CD4-positive, alpha-beta T cell treated with Interleukin-2 at 100 ng/mL for 4 hours (primary cell): Measurements from ENCODE around the gene SAMMSON.

Experiments
- DNase-seq: peaks from one replicate; pipeline ENCODE4 v3.0.0-alpha.2; 2020; ENCODE audit warnings: low spot score

Gene SAMMSON

GRCh38 chr3:70011582-70011981 lies 12.0 kb downstream of the SAMMSON start:
- DNase-seq = no peak

GRCh38 chr3:70020906-70021660 lies 21.6 kb downstream of the SAMMSON start:
- no peak for DNase-seq

- no peak for DNase-seq
Measured at GRCh38 chr3:70028361-70028760, 28.8 kb downstream of the SAMMSON start.

GRCh38 chr3:70038693-70039092 lies 39.2 kb downstream of the SAMMSON start:
- DNase-seq = no peak

- no peak for DNase-seq
Measured at GRCh38 chr3:70040386-70040785, 40.9 kb downstream of the SAMMSON start.

DNA sequence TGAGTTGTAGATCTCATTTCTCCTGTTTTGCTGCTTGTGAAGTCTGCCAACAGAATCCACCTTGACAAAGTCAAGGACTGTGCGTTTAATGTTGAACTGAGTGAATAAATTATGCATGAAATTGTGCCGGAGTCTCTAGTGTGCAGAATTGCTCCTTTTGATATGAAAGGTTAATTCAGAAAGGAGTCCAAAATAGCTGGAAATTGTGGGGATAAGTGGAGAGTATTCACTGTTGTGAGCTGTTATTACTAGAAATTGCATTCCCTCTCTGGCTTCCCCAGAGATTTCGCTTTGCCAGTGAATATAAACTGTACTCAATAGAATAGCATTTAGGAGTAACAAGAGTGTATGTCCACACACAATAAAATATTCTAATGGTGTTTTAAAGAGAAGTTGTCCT lies 43.1 kb downstream of the SAMMSON start:
- no peak for DNase-seq

GRCh38 chr3:70049761-70050160 lies 50.2 kb downstream of the SAMMSON start:
- DNase-seq = no peak

- DNase-seq = no peak
Measured at GRCh38 chr3:70053293-70053692, 53.8 kb downstream of the SAMMSON start.

DNA sequence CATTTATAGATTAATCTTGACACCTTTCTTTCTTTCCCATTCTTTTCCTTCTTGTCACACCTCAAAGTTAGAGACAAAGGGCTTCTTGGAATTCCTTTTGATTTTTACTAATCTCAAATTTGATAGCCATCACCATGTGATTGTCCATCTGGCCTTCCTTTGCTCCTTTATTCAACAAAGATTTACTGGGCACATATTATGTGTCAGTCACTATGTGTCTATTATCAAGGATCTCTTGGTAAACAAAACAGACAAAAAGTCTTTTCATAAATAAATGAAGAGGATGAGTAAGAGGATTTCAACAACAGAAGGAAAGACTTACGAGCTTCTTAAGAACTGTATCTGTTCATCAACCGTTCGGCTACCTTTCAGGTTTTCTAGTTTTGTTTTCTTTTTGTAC lies 56.5 kb downstream of the SAMMSON start:
- DNase-seq = no peak

- DNase-seq = no peak
Measured at GRCh38 chr3:70057426-70057825, 57.9 kb downstream of the SAMMSON start.

DNA sequence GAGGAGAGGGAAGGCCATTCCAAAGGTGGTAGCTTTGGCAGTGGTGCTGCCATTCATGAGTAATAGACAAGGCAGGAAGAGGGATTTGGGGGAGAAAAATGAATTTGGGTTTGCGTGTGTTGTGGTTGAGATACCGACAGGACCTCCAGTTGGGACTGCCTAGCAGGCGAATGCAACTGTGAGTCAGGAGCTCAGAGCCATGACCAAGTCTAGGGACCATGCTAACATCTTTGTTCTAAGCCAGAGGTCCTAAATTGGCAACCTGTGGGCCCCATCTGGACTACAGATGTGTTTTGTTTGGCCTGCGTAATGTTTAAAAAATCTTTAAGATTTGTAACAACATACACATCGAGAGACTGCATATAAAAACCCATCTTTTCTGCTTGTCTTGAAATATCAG lies 61.6 kb downstream of the SAMMSON start:
- DNase-seq = no peak

DNA sequence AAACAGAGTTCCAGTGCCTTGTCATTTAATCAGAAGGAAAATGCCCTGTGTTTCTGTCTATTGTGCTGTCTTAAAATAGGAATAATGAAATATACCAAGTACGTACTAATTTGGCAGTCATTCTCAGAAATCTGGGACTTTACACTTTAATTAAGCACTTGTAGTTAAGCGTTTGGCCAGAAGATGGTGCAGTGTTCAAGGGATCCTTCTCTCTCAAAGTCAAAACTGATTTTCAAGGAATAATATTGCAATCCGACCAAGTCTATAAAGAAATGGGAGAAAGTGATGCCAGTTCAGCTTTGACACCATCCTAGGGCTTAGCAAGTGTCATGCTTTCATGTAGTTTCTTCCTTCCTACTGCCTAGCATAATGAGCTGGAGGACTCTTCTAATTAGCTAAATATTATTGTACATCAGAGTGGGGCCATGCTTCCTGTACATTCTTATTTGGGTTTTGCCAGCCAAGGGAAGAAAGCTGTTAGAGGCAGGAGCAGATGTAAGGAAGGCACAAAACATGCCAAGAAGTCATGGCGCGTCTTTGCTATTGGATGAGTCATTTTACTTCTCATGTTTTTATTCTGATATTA lies 64.8 kb downstream of the SAMMSON start:
- peak; percentile 13 for DNase-seq

DNA sequence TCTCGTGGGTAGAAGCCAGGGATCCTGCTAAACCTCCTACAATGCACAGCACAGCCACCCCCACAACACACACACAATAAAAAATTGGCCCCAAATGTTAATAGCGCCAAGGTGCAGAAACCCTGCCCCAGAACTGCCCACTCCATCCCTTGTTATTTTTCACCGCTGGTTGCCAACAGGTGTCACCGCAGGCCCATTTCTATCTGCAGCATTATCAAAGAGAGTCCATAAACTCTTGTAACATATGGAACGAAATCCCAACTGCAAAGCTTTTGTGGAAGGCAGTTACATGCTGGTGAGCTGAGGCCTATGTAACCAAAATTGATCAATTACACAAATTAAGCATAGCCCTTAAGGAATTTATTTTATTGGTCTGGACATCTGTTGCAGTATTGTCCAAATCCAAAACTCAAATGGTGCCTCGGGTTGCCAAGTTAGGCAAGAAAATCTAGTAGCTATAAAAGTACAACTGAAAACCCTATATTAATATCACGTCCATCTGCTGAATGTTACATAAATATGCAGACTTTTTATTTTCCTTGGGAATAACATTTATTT lies 66.2 kb downstream of the SAMMSON start:
- DNase-seq = no peak

- DNase-seq = no peak
Measured at GRCh38 chr3:70067860-70068521, 68.5 kb downstream of the SAMMSON start.

- no peak for DNase-seq
Measured at GRCh38 chr3:70069557-70069956, 70.0 kb downstream of the SAMMSON start.

DNA sequence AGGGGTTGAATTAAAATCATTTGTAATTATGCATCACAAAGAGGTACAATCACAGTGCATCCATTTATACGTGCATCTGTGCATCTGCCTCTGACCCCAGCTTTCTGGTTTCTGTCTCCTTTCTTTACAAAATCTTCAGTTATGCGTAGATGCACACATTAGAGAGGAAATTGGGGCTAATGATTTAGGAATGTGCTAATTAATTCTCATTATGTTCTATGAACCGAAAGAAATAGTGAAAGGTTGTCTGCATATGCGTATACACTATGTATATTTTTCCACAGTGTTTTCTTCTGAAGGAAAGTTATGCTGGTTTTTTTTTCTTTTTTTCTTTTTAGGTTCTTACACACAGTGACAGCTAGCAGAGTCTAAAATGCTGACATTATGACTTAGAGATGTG lies 71.6 kb downstream of the SAMMSON start:
- no peak for DNase-seq

DNA sequence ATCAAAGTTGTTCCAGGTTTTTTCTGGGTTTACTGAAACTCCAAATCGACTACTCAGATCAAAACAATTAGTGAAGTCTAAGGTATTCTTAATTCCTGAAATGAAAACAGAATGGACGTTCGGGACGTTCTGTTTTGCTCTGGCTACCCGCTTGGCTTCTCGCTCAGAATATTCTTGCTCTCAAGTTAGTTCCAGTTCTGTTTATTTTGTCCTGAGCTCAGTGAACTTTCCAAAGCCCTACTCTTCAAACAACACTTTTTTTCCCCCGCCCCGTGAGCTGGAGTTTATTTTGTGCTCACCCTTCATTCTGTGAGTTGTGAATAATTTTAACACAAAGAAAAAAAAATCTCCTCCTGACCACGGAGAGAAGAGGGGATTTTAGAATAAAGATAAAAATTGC lies 72.6 kb downstream of the SAMMSON start:
- DNase-seq = no peak

DNA sequence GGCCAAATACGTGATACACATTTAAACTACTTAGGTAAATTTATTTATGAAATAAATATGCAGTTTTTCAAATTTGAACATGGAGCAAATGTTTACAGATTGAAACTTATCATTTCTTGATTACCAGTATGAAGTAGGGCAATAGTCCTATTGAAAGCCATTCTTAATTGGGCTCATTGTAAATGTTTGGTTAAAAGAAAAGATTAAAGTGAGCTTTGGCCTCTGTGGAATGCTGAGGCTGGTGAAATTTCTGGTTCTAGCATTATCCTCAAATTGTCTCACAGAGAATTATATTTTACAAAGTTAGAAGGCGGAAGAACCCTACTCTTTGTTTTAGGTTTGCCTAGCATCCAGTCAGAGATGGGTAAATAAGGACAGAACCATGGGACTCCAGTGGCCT lies 73.2 kb downstream of the SAMMSON start:
- DNase-seq = no peak

DNA sequence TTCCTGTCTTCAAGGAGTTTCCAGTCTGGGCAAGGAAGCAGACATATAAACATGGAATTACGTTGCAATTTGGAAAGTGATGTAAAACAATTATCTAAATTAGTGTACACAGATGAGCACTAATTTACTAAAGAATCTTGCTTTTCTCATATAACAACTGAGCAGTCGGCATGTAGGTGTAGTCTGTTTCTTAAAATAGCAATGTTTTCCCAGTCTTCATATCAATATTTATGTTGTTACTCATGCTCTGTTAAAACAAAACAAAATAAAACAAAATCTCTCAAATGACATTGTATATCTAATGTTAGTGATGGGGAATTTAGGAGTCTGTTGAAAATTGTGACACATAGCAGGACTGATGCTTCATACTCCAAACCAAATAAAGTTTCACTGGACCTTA lies 75.6 kb downstream of the SAMMSON start:
- no peak for DNase-seq

DNA sequence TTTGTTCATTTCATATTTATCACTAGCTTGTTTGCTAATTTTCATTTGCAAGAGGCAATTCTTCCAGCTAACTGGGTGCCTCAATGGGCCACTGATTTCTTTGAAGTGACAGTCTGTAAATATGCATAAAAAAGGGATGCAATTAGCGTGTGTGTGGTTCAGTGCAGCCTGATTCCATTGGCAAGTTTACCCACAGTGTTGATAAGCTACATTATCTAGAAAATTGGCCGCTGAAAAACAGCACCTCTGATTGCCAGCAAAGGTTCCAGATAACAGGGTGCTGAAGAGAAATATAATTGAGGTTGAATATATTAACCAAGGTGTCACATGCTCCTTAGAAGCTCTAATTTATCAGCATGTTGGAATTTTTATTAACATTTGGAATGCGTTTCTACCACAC lies 76.9 kb downstream of the SAMMSON start:
- no peak for DNase-seq

GRCh38 chr3:70078778-70079177 lies 79.2 kb downstream of the SAMMSON start:
- no peak for DNase-seq

- DNase-seq = no peak
Measured at GRCh38 chr3:70085613-70086012, 86.1 kb downstream of the SAMMSON start.

DNA sequence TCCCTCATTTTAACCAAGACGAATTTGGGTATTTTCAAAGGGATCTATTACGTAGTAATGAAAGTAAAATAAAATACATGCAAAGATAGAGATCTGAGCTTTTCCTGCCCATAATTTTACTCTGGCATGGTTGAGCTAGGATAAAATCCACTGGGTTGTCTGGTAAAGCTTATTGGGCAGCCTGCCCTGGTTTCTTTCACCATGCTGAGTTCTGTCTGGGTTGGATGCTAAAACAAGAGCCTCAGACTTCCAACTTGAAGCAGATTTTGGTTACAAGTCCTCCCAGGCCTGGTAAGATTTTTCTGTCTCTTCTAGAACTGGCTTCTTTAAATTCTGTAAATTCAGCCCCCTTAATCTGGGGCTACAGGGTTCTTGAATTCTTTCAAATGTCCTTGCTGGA lies 86.8 kb downstream of the SAMMSON start:
- no peak for DNase-seq
